GM23338 (cell line): ENCODE measurements around the gene RGS3. TPM values are rescaled to one million over a fixed set of nuclear protein-coding genes. Genes with fewer than 3 reads are reported as not detected.

Experiments used
- ATAC-seq: fragments of 200-7000 bp; cut with Tn5 transposase; 3 replicates; pipeline ENCODE4 v1.9.1; 2020
- DNase-seq: peaks from one replicate; pipeline ENCODE4 v3.0.0-alpha.2; 2015; ENCODE audit warnings: low spot score
- H2AFZ ChIP-seq: fragments of 200-600 bp; sonication (generic); 2 replicates; pipeline ENCODE4 v1.8.0; 2016; ENCODE audit warnings: antibody characterized with exemption, mild to moderate bottlenecking, moderate library complexity
- H3F3A ChIP-seq: fragments of 200-600 bp; sonication (generic); replicated peaks from 2 replicates; pipeline ENCODE4 v1.8.0; 2017; ENCODE audit warnings: antibody characterized with exemption, mixed run types, low read depth
- H3K27ac ChIP-seq: fragments of 200-600 bp; sonication (generic); 2 replicates; pipeline ENCODE4 v1.6.1; 2016; ENCODE audit warnings: low read depth
- H3K27me3 ChIP-seq: fragments of 200-600 bp; sonication (generic); 2 replicates; pipeline ENCODE4 v1.8.0; 2016; ENCODE audit warnings: mild to moderate bottlenecking, mixed run types, moderate library complexity; ENCODE audit not compliant: insufficient read depth
- H3K36me3 ChIP-seq: fragments of 200-600 bp; sonication (generic); 2 replicates; pipeline ENCODE4 v1.8.0; 2016; ENCODE audit warnings: mild to moderate bottlenecking; ENCODE audit not compliant: insufficient read depth
- H3K4me1 ChIP-seq: fragments of 200-600 bp; sonication (generic); 2 replicates; pipeline ENCODE4 v1.8.0; 2016; ENCODE audit warnings: mild to moderate bottlenecking, moderate library complexity; ENCODE audit not compliant: insufficient read depth
- H3K4me2 ChIP-seq: fragments of 200-600 bp; sonication (generic); 2 replicates; pipeline ENCODE4 v1.7.1; 2017; ENCODE audit warnings: mixed run types
- H3K4me3 ChIP-seq: fragments of 200-600 bp; sonication (generic); 2 replicates; pipeline ENCODE4 v1.6.1; 2016; ENCODE audit warnings: mixed run types
- H3K79me2 ChIP-seq: fragments of 200-600 bp; sonication (generic); replicated peaks from 2 replicates; pipeline ENCODE4 v1.8.0; 2017; ENCODE audit warnings: mild to moderate bottlenecking; ENCODE audit not compliant: insufficient read depth
- H3K9me2 ChIP-seq: fragments of 200-600 bp; sonication (generic); 2 replicates; pipeline ENCODE4 v1.8.0; 2017; ENCODE audit not compliant: insufficient read depth
- H4K20me1 ChIP-seq: fragments of 200-600 bp; sonication (generic); replicated peaks from 2 replicates; pipeline ENCODE4 v1.8.0; 2017; ENCODE audit warnings: mild to moderate bottlenecking; ENCODE audit not compliant: insufficient read depth
- H3K27ac Mint-ChIP-seq: 2 replicates; pipeline ENCODE4 v1.8.0; 2020; ENCODE audit warnings: inconsistent platforms, mild to moderate bottlenecking, moderate library complexity, mixed read lengths
- H3K27me3 Mint-ChIP-seq: 3 replicates; pipeline ENCODE4 v1.8.0; 2022; ENCODE audit warnings: low read depth, mild to moderate bottlenecking, moderate library complexity, mixed read lengths, inconsistent platforms; ENCODE audit not compliant: insufficient read depth, poor library complexity
- H3K36me3 Mint-ChIP-seq: 3 replicates; pipeline ENCODE4 v1.8.0; 2021; ENCODE audit warnings: low read depth, mild to moderate bottlenecking, inconsistent platforms, moderate library complexity, mixed read lengths
- H3K4me1 Mint-ChIP-seq: 3 replicates; pipeline ENCODE4 v1.8.0; 2020; ENCODE audit warnings: mild to moderate bottlenecking, inconsistent platforms, mixed read lengths
- H3K4me3 Mint-ChIP-seq: 3 replicates; pipeline ENCODE4 v1.8.0; 2021; ENCODE audit warnings: moderate library complexity, mild to moderate bottlenecking, inconsistent platforms, mixed read lengths
- H3K9me3 Mint-ChIP-seq: 3 replicates; pipeline ENCODE4 v1.8.0; 2020; ENCODE audit warnings: moderate library complexity, mild to moderate bottlenecking, inconsistent platforms, mixed read lengths
- CREB1 ChIP-seq: fragments of 250-450 bp; sonication (Bioruptor Pico); IDR thresholded peaks from 2 replicates; pipeline ENCODE4 v1.5.0; 2020; ENCODE audit warnings: low read depth, mild to moderate bottlenecking, moderate library complexity
- CTCF ChIP-seq, 2 experiments: fragments of 200-600 bp in 1 of 2; sonication (generic) in 1 of 2; conservative IDR thresholded peaks; 2 replicates each; pipeline versions ENCODE4 v1.5.1 to v1.6.1; 2016 to 2017; ENCODE audit warnings: antibody characterized with exemption in 2 of 2, low read depth in 2 of 2, mild to moderate bottlenecking in 2 of 2, moderate library complexity in 1 of 2
- ETS1 ChIP-seq: IDR thresholded peaks from 2 replicates; pipeline ENCODE4 v1.6.1; 2016; ENCODE audit warnings: antibody characterized with exemption
- EZH2 ChIP-seq: fragments of 200-600 bp; sonication (generic); IDR thresholded peaks from one replicate; pipeline ENCODE4 v1.8.0; 2017; ENCODE audit warnings: antibody characterized with exemption, mild to moderate bottlenecking, low read depth; ENCODE audit not compliant: unreplicated experiment
- EZH2phosphoT487 ChIP-seq: fragments of 200-600 bp; sonication (generic); IDR thresholded peaks from one replicate; pipeline ENCODE4 v1.8.1; 2018; ENCODE audit warnings: antibody characterized with exemption; ENCODE audit not compliant: unreplicated experiment
- JUNB ChIP-seq: IDR thresholded peaks from one replicate; pipeline ENCODE4 v1.6.1; 2016; ENCODE audit warnings: antibody characterized with exemption; ENCODE audit not compliant: unreplicated experiment
- NANOG ChIP-seq: IDR thresholded peaks from 2 replicates; pipeline ENCODE4 v1.6.1; 2016; ENCODE audit warnings: antibody characterized with exemption, borderline replicate concordance
- POLR2AphosphoS5 ChIP-seq: IDR thresholded peaks from 2 replicates; pipeline ENCODE4 v1.6.1; 2016; ENCODE audit warnings: antibody characterized with exemption, low read depth
- REST ChIP-seq: IDR thresholded peaks from one replicate; pipeline ENCODE4 v1.6.1; 2018; ENCODE audit warnings: antibody characterized with exemption; ENCODE audit not compliant: unreplicated experiment
- STAT1 ChIP-seq: IDR thresholded peaks from one replicate; pipeline ENCODE4 v1.6.1; 2016; ENCODE audit warnings: antibody characterized with exemption; ENCODE audit not compliant: unreplicated experiment
- ZNF114 ChIP-seq: fragments of 250-450 bp; sonication (Bioruptor Pico); IDR thresholded peaks from 2 replicates; pipeline ENCODE4 v1.5.0; 2020; ENCODE audit warnings: mild to moderate bottlenecking, moderate library complexity
- polyA plus RNA-seq: library from polyadenylated mRNA; unstranded; fragments of >200 nt; fragmentation: Nextera tagmentation; extraction: Ambion mirVana; gene quantifications from 2 replicates; pipeline ENCODE4 v1.2.1, GENCODE V29; 2016
- total RNA-seq: library from RNA; depleted of rRNA; stranded (reverse); fragments of >200 nt; shearing (Covaris generic); gene quantifications from 2 replicates; pipeline ENCODE4 v1.2.3, GENCODE V29; 2014

Gene RGS3
- total and polyA plus RNA-seq, 2 experiments from 2014 or later = 14.2 to 24.3 TPM

GRCh38 chr9:113516840-113517577 lies 53.5 kb downstream of the RGS3 start:
- Histone ChIP-seq H3F3A (no peaks in the 10 kb centered on the region), H3K27me3 (no peaks in the 10 kb centered on the region), H3K4me2 (no peak overlapping the region), H3K4me3 (no peak overlapping the region), H4K20me1 (no peaks in the 10 kb centered on the region), H3K79me2 (no peaks in the 10 kb centered on the region), H3K36me3 (no peaks in the 10 kb centered on the region), H3K4me1 (no peaks in the 10 kb centered on the region), H3K27ac (no peak overlapping the region), H2AFZ (no peak overlapping the region), H3K9me2 (no peaks in the 10 kb centered on the region)
- Mint-ChIP-seq H3K9me3 (no peaks in the 10 kb centered on the region), H3K27me3 (peaks cover 4% of the 10 kb centered on the region), H3K4me3 (no peak overlapping the region), H3K36me3 (no peaks in the 10 kb centered on the region), H3K4me1 (peaks cover 3% of the 10 kb centered on the region; the same call in 2 of the 3 replicates), H3K27ac (peak overlapping the region; percentile 42; the same call in 1 of the 2 replicates)
- no peak for DNase-seq
- no peak for ATAC-seq
- TF ChIP-seq CREB1 (CRISPR knock-in tag) (no peak), JUNB (no peak)

GRCh38 chr9:113519426-113520108 lies 56.0 kb downstream of the RGS3 start:
- H3K27ac Mint-ChIP-seq = no peak overlapping the region
- H3K4me1 Mint-ChIP-seq = no peaks in the 10 kb centered on the region
- no peak for ATAC-seq
- no peak for TF ChIP-seq NANOG
- no peak for TF ChIP-seq JUNB
- TF ChIP-seq ZNF114 (CRISPR knock-in tag) = no peak
- no peak for TF ChIP-seq STAT1
- TF ChIP-seq CTCF (conservative IDR thresholded peaks at IDR 0.05; ENCODE audit: low read depth in 2 of 2) = no peak
- TF ChIP-seq POLR2AphosphoS5 = no peak
- TF ChIP-seq EZH2phosphoT487 = no peak
- TF ChIP-seq EZH2 = no peak
- no peak for TF ChIP-seq CREB1 (CRISPR knock-in tag)
- TF ChIP-seq ETS1 = no peak
- no peak for TF ChIP-seq REST

More at GRCh38 chr9:113519426-113520108, 56.0 kb downstream of the RGS3 start:
- Mint-ChIP-seq H3K9me3 (no peaks in the 10 kb centered on the region), H3K4me3 (no peak overlapping the region), H3K36me3 (no peaks in the 10 kb centered on the region), H3K27me3 (peaks cover 4% of the 10 kb centered on the region)
- H3K36me3 ChIP-seq = no peaks in the 10 kb centered on the region
- no peak overlapping the region for H3K27ac ChIP-seq
- no peaks in the 10 kb centered on the region for H3F3A ChIP-seq
- no peaks in the 10 kb centered on the region for H3K9me2 ChIP-seq
- H3K4me1 ChIP-seq = no peaks in the 10 kb centered on the region
- no peaks in the 10 kb centered on the region for H3K79me2 ChIP-seq
- DNase-seq = no peak
- no peaks in the 10 kb centered on the region for H4K20me1 ChIP-seq
- no peak overlapping the region for H3K4me2 ChIP-seq
- no peak overlapping the region for H2AFZ ChIP-seq
- H3K4me3 ChIP-seq = no peak overlapping the region
- H3K27me3 ChIP-seq = no peaks in the 10 kb centered on the region
